Uterus (tissue), 4 donors: ENCODE results near the gene M1AP. TPM values are rescaled to one million over a fixed set of nuclear protein-coding genes. Genes with fewer than 3 reads are reported as not detected.

Experiments
- DNase-seq, 2 donors: peaks; one replicate each; pipeline ENCODE4 v3.0.0-alpha.2; 2019 to 2020
- H3K27ac ChIP-seq, 2 donors: fragments of 200-600 bp; sonication (generic); 1 replicate in 1 of 2; 2 replicates in 1 of 2; pipeline ENCODE4 v1.5.1; 2016 to 2018
- H3K27me3 ChIP-seq, 2 donors: fragments of 200-600 bp; sonication (generic); one replicate each; pipeline ENCODE4 v1.5.1; 2018 to 2019; ENCODE audit warnings: control low read depth in 1 of 2
- H3K36me3 ChIP-seq, 2 donors: fragments of 200-600 bp; sonication (generic); one replicate each; pipeline ENCODE4 v1.5.1; 2019; ENCODE audit warnings: control low read depth in 1 of 2
- H3K4me1 ChIP-seq, 2 donors: fragments of 200-600 bp; sonication (generic); one replicate each; pipeline ENCODE4 v1.5.1; 2018 to 2019; ENCODE audit warnings: control low read depth in 1 of 2
- H3K4me3 ChIP-seq, 2 donors: fragments of 200-600 bp; sonication (generic); 1 replicate in 1 of 2; 2 replicates in 1 of 2; pipeline ENCODE4 v1.5.1; 2018 to 2019; ENCODE audit warnings: mild to moderate bottlenecking in 1 of 2
- H3K9me3 ChIP-seq, 2 donors: fragments of 200-600 bp; sonication (generic); one replicate each; pipeline ENCODE4 v1.5.1; 2019; ENCODE audit warnings: control low read depth in 1 of 2
- POLR2A ChIP-seq, 2 donors: fragments of 450-650 bp; IDR thresholded peaks; one replicate each; pipeline ENCODE4 v1.6.1; 2016; ENCODE audit warnings: antibody characterized with exemption in 2 of 2, mild to moderate bottlenecking in 1 of 2, moderate library complexity in 1 of 2
- intact Hi-C: fragments of 100-400 bp; cut with DNase I; formaldehyde crosslinking; loops from one replicate; pipeline ENCODE4 v1.15.1; 2023; ENCODE audit warnings: low total_unique reads
- total RNA-seq, 4 donors: library from RNA; depleted of rRNA in 3 of 4; stranded (reverse); fragments of >200 nt in 3 of 4; gene quantifications; one replicate each; pipeline versions ENCODE4 v1.1.0 to v1.2.4, GENCODE V29; 2014 to 2023
- TF ChIP-seq, protein P1 (sequence below), 4 experiments: fragments of 200-600 bp in 2 of 4; fragments of 450-650 bp in 2 of 4; sonication (generic) in 2 of 4; IDR thresholded peaks; one replicate each; pipeline ENCODE4 v1.5.1; 2016 to 2019; ENCODE audit warnings: antibody characterized with exemption in 4 of 4, mild to moderate bottlenecking in 2 of 4, moderate library complexity in 1 of 4
- donor health status: DM: yes; HTN: yes; CAD: no.

The M1AP gene
- total RNA-seq, 4 donors from 2014 or later = 0.49 to 0.76 TPM; not detected in 2

DNA sequence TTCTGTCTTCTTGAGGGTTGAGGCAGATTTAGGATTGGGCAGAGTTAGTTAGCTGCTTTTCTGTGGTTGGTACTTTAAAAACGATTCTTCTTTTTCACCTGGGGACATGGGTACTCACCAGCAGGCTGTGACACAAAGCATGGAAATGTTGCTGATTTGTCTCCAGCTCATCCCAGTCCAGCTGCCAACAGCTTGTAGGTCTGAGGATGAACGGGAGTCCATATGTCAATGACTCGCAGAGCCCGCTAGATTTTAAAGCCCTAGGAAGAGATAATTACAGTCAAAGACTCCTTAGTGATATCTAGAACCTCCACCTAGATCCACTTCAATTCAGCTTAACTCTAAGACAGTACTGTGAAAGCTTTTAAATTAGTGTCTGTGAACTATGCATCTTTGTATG lies 72.8 kb downstream of the M1AP start:
- Histone ChIP-seq H3K27ac (no peak overlapping the region), H3K27me3 (no peaks in the 10 kb centered on the region), H3K4me3 (no peak overlapping the region), H3K9me3 (no peaks in the 10 kb centered on the region), H3K4me1 (no peaks in the 10 kb centered on the region), H3K36me3 (no peaks in the 10 kb centered on the region)
- intact Hi-C loops = no loop called here
- DNase-seq = no peak
- TF ChIP-seq, protein P1, sequence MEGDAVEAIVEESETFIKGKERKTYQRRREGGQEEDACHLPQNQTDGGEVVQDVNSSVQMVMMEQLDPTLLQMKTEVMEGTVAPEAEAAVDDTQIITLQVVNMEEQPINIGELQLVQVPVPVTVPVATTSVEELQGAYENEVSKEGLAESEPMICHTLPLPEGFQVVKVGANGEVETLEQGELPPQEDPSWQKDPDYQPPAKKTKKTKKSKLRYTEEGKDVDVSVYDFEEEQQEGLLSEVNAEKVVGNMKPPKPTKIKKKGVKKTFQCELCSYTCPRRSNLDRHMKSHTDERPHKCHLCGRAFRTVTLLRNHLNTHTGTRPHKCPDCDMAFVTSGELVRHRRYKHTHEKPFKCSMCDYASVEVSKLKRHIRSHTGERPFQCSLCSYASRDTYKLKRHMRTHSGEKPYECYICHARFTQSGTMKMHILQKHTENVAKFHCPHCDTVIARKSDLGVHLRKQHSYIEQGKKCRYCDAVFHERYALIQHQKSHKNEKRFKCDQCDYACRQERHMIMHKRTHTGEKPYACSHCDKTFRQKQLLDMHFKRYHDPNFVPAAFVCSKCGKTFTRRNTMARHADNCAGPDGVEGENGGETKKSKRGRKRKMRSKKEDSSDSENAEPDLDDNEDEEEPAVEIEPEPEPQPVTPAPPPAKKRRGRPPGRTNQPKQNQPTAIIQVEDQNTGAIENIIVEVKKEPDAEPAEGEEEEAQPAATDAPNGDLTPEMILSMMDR (IDR thresholded peaks at IDR 0.05) = no peak

DNA sequence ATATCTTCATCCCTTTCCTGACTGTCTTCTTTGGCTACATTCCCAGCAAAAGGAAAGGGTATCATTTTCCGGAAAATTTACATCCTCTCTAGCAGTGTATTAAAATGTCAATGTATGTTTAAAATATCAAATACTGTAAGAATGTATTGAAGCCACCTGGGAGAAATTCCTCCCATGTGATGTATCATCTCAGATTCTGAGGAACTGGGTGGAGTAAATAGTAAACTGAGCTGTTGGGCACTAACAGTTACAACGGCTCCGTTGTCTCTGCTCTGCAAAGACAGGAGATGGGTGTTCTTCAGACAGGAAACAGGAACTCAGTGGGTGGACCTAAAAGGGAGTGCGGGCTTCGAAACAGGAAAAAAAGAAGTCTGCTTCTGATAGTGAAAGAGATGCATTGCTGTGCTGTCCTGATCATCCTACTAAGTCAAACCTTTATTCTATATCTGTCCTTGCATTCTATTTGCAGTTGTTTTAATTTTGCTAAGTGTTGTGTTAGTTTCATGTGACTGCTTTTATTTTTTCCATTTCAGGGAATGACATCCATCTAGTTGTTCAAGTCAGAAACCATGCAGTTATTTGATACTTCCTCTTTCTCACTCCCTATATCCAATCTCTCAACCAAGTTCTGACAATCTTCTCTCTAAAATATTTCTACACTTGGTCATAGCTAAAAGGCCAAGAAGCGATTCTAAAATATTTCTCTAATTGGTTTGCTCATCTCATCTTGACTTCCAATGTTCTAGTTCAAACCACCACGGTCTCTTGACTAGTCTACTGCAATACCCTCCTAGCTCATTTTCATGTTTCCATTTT lies 74.2 kb downstream of the M1AP start:
- Histone ChIP-seq H3K36me3 (no peaks in the 10 kb centered on the region), H3K27ac (no peak overlapping the region), H3K4me3 (no peak overlapping the region), H3K27me3 (no peaks in the 10 kb centered on the region), H3K9me3 (no peaks in the 10 kb centered on the region), H3K4me1 (no peaks in the 10 kb centered on the region)
- no peak for DNase-seq
- TF ChIP-seq, protein P1 (IDR thresholded peaks at IDR 0.05) = no peak
- no peak for TF ChIP-seq POLR2A (IDR thresholded peaks at IDR 0.05)
- intact Hi-C loops = no loop called here

DNA sequence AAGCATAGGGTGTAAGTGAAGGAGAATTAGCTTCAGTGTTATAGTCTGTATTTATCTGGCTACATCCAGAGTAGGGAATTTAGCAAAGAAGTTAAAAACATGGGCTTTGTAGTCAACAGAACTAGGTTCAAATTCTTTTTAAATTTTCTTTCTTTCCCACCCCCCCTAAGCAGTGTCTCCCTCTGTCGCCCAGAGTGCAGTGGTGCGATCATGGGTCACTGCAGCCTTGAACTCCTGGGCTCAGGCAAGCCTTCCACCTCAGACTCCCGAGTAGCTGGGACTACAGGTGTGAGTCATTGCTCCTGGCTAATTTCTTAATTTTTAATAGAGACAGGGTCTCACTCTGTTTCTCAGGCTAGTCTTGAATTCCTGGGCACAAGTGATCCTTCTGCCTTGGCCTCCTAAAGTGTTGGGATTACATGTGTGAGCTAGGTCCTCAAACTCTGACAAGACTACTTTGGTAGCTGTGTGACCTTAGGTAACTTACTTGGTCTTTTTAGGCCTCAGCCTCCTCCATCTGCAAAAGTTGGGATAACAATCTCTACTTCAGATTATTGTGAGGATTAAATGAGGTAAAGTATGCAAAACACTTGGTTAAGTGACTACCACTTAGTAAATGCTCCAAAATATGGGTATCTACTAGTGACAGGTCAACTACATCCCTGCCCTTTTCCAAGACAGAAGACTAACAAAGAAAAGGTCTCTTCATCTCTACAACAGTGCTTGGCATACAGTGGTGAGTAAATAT lies 75.8 kb downstream of the M1AP start:
- no peaks in the 10 kb centered on the region for H3K27me3 ChIP-seq
- no peak for DNase-seq
- no peaks in the 10 kb centered on the region for H3K4me1 ChIP-seq
- no peak for TF ChIP-seq POLR2A (IDR thresholded peaks at IDR 0.05)
- TF ChIP-seq, protein P1 (IDR thresholded peaks at IDR 0.05) = no peak
- no peaks in the 10 kb centered on the region for H3K36me3 ChIP-seq
- no peak overlapping the region for H3K4me3 ChIP-seq
- intact Hi-C loops = no loop called here
- no peaks in the 10 kb centered on the region for H3K9me3 ChIP-seq
- H3K27ac ChIP-seq = no peak overlapping the region

DNA sequence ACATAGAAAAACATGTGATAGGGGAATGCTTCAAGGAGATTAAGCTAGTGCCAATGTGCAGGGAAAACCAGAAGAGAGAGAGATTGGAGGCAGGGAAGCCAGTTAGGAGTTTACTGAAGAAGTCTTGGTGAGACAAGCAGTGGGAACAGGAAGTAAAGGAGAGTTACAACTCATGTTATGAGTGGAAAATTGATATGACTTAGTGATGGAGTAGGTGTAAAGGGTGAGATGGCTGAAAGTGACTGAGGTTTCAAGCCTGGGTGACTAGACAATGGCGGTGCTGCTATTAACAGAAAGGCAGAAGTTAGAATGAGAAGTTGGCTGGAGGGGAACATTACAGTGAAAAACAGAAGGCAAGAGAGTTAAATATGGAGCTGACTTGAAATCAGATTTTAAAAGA lies 77.1 kb downstream of the M1AP start:
- H3K36me3 ChIP-seq = no peaks in the 10 kb centered on the region
- H3K4me1 ChIP-seq = no peaks in the 10 kb centered on the region
- no peaks in the 10 kb centered on the region for H3K9me3 ChIP-seq
- H3K27me3 ChIP-seq = no peaks in the 10 kb centered on the region
- no peak overlapping the region for H3K27ac ChIP-seq
- TF ChIP-seq, protein P1 (IDR thresholded peaks at IDR 0.05) = no peak
- TF ChIP-seq POLR2A (IDR thresholded peaks at IDR 0.05) = no peak
- DNase-seq = no peak
- H3K4me3 ChIP-seq = no peak overlapping the region
- intact Hi-C loops = no loop called here

DNA sequence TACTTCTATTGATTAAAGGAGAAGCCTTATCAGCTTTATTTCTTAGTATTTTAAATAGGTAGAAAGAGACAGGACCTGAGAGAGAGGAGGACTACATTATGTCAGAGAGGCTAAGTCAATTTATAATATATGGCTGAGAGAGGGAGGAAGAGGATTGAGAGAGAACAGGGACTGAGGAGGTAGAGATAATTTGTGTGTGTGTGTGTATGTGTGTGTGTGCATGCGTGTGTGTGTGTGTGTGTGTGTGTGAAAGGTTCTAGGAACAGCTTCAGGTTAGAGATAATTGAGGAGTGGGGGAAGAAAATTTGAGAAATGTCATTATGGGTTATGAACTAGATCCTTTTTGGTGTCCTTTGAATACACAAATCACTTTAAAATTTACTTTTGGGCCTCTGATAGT lies 78.4 kb downstream of the M1AP start:
- intact Hi-C loops = no loop called here
- Histone ChIP-seq H3K4me1 (no peaks in the 10 kb centered on the region), H3K27ac (no peak overlapping the region), H3K9me3 (no peaks in the 10 kb centered on the region), H3K27me3 (no peaks in the 10 kb centered on the region), H3K36me3 (no peaks in the 10 kb centered on the region), H3K4me3 (no peak overlapping the region)
- no peak for DNase-seq
- TF ChIP-seq POLR2A (IDR thresholded peaks at IDR 0.05) = no peak
- TF ChIP-seq, protein P1 (IDR thresholded peaks at IDR 0.05) = no peak
